NB4 (cell line): ENCODE results near the gene SLC6A18.

Experiments
- CTCF ChIP-seq: IDR thresholded peaks from one replicate; pipeline ENCODE4 v1.5.1; 2012; ENCODE audit warnings: low read depth, low read length
- MYC ChIP-seq: IDR thresholded peaks from 2 replicates; pipeline ENCODE4 v1.6.1; 2011; ENCODE audit warnings: low read depth, low read length
- POLR2A ChIP-seq: IDR thresholded peaks from 2 replicates; pipeline ENCODE4 v1.6.1; 2011; ENCODE audit warnings: mild to moderate bottlenecking; ENCODE audit not compliant: insufficient read length; ENCODE audit errors: extremely low read depth

DNA sequence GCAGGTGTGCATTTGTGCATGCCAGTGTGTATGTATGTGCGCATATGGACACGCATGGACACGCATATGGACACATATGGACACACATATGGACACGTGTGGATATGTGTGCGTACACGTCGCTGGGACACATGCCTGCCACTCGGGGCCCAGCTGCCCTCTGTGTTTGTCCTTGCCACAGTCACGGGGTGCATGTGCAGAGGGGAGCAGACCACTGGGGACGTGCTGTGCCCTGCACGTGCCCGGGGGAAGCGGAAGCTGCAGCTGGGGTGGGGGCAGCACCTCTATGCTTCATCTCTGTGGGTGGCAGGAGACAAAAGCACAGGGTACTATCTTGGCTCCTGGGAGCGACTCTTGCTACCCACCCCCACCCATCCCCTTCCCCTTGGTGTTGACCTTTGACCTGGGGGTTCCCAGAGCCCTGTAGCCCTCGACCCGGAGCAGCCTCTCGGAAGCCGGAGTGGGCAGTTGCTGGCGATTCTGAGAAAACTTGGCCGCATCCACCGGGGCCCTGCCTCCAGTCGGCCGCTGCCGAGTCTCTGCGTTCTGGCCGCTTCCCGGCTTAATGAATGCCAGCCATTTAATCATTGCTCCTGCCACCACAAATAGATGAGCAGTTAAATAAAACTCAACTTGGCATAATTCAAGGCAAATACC, 2.4 kb upstream of the SLC6A18 start:
- TF ChIP-seq CTCF (no peak), POLR2A (no peak), MYC (no peak)
